ENCODE measurements around the gene FBN3. TPM values are rescaled to one million over a fixed set of nuclear protein-coding genes. Genes with fewer than 3 reads are reported as not detected.

FBN3 gene
- polyA plus RNA-seq, 1 of the 3 experiments (the other 2 are of a cell fraction) = not detected

DNA sequence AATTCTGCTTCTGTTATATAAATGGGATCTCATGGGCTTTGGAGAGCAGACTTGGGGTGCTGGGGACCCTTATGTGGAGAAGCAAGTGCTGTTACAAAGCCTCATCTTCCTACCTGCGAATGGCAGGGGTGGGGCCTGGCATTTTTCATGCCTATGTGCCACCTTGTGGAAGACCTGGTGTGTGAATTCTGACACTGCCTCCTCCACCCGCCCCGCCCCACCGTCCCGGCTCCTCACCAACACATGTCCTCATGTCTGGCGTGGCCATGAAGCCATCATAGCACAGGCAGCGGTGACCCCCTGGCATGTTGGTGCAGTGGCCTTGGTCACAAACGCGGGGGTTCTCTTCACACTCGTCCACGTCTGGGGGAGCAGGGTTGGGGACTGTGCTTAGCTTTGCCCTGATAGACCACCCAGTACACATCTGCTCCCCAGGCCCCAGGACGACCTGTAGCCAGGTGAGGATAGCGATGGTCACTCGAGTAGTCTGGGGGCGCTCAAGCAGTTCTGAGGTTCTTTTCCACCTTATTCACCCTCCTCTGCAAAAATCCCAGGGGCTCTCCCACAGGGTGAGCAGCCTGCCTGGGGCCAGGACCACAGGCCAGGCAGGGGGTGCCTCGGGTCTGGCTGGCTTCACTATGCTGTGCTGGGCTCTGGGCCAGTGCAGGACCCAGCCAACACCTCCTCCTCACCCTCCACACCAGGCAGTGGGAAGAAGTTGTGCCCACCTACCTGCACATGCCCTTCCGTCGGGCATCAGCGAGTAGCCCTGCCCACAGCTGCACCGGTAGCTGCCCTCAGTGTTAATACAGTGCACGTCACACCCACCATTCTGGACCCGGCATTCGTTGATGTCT is 32.7 kb downstream of the FBN3 start (continued):
- no peak for TF ChIP-seq CHD2 (IDR thresholded peaks at IDR 0.05; ENCODE audit: low read length, partially characterized antibody)

GRCh38 chr19:8115805-8116396 is 33.5 kb downstream of the FBN3 start:
- POLR2A ChIA-PET = no interaction called here
- 62% methylated on average over 6 of the region's 6 CpGs for WGBS (ENCODE audit: low lambda C conversion rate)
- no peak for TF ChIP-seq MEF2A (IDR thresholded peaks at IDR 0.05; ENCODE audit: borderline replicate concordance, low read depth)
- TF ChIP-seq, protein P1, sequence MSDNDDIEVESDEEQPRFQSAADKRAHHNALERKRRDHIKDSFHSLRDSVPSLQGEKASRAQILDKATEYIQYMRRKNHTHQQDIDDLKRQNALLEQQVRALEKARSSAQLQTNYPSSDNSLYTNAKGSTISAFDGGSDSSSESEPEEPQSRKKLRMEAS (IDR thresholded peaks at IDR 0.05; ENCODE audit: low read depth) = no peak
- TF ChIP-seq RAD21 (IDR thresholded peaks at IDR 0.05; ENCODE audit: low read length) = no peak

DNA sequence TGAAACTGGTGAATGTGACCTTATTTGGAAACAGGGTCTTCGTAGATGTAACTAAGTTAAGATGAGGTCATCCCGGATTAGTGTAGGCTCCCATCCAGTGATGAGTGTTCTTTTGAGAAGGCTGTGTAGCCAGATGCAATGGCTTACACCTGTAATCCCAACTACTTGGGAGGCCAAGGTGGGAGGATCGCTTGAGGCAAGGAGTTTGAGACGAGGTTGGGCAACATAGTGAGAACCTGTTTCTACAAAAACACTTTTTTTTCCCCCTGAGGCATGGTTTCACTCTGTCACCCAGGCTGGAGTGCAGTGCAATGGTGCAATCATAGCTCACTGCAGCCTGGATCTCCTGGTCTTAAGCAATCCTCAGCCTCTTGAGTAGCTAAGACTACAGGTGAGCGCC is 36.4 kb downstream of the FBN3 start:
- H3K4me1 ChIP-seq (ENCODE audit: control insufficient read depth in 1 of 2, insufficient read depth in 2 of 2, low read depth in 1 of 2, low read length in 1 of 2) = no peaks in the 10 kb centered on the region
- no peak overlapping the region for H2AFZ ChIP-seq (ENCODE audit: low read depth)
- no peak overlapping the region for H3K4me2 ChIP-seq
- H3K9me2 ChIP-seq = no peaks in the 10 kb centered on the region
- CTCF ChIA-PET = interaction anchor here (1.2 to 1.3 kb wide), 2 partner anchors 139 to 142 kb away, joined by 3 read pairs; no protein-coding TSS in a partner anchor
- H3K9ac ChIP-seq = no peak overlapping the region
- WGBS (ENCODE audit: low lambda C conversion rate) = 24% methylated on average over 5 of the region's 5 CpGs
- H3F3A ChIP-seq (replicated peaks; ENCODE audit: insufficient read depth) = no peaks in the 10 kb centered on the region
- no peaks in the 10 kb centered on the region for H3K79me2 ChIP-seq (ENCODE audit: insufficient read depth)
- no peaks in the 10 kb centered on the region for H3K36me3 ChIP-seq (replicated peaks in 1 of 2; ENCODE audit: control insufficient read depth in 1 of 2, insufficient read depth in 2 of 2, low read length in 1 of 2)
- TF ChIP-seq ELF1 (IDR thresholded peaks at IDR 0.05) = no peak
- H4K20me1 ChIP-seq (ENCODE audit: insufficient read depth) = no peaks in the 10 kb centered on the region
- POLR2A ChIA-PET = no interaction called here
- no peaks in the 10 kb centered on the region for H3K9me3 ChIP-seq
- H3K27ac ChIP-seq (ENCODE audit: low read depth in 2 of 2, low read length in 1 of 2) = no peak overlapping the region
- H3K4me3 ChIP-seq (ENCODE audit: low read depth in 2 of 2, low read length in 1 of 2) = no peak overlapping the region
- no peaks in the 10 kb centered on the region for H3K27me3 ChIP-seq (ENCODE audit: insufficient read depth)
- no peak for DNase-seq

More at GRCh38 chr19:8115805-8116396, 33.5 kb downstream of the FBN3 start:
- Histone ChIP-seq H3K79me2 (ENCODE audit: insufficient read depth) (no peaks in the 10 kb centered on the region), H3K9me2 (no peaks in the 10 kb centered on the region), H3K27ac (ENCODE audit: low read depth in 2 of 2, low read length in 1 of 2) (no peak overlapping the region), H3K9ac (no peak overlapping the region), H3K9me3 (no peaks in the 10 kb centered on the region), H3K4me1 (ENCODE audit: control insufficient read depth in 1 of 2, insufficient read depth in 2 of 2, low read depth in 1 of 2, low read length in 1 of 2) (no peaks in the 10 kb centered on the region), H3K4me3 (ENCODE audit: low read depth in 2 of 2, low read length in 1 of 2) (no peak overlapping the region), H2AFZ (ENCODE audit: low read depth) (no peak overlapping the region), H3K36me3 (replicated peaks in 1 of 2; ENCODE audit: control insufficient read depth in 1 of 2, insufficient read depth in 2 of 2, low read length in 1 of 2) (no peaks in the 10 kb centered on the region), H3K27me3 (ENCODE audit: insufficient read depth) (no peaks in the 10 kb centered on the region), H3F3A (replicated peaks; ENCODE audit: insufficient read depth) (no peaks in the 10 kb centered on the region), H3K4me2 (no peak overlapping the region), H4K20me1 (ENCODE audit: insufficient read depth) (no peaks in the 10 kb centered on the region)
- CTCF ChIA-PET = no interaction called here
- DNase-seq = no peak

GRCh38 chr19:8111376-8111775 is 38.0 kb downstream of the FBN3 start:
- no peaks in the 10 kb centered on the region for H3K9me2 ChIP-seq
- H4K20me1 ChIP-seq (ENCODE audit: insufficient read depth) = no peaks in the 10 kb centered on the region
- no peak overlapping the region for H3K4me3 ChIP-seq (ENCODE audit: low read depth in 2 of 2, low read length in 1 of 2)
- CTCF ChIA-PET = interaction anchor here (0.8 kb wide), 1 partner anchor 18 kb away, joined by 3 read pairs; no protein-coding TSS in a partner anchor
- DNase-seq = no peak
- 70% methylated on average over 14 of the region's 16 CpGs for WGBS (ENCODE audit: low lambda C conversion rate)
- H3K27me3 ChIP-seq (ENCODE audit: insufficient read depth) = no peaks in the 10 kb centered on the region
- H3K36me3 ChIP-seq (replicated peaks in 1 of 2; ENCODE audit: control insufficient read depth in 1 of 2, insufficient read depth in 2 of 2, low read length in 1 of 2) = no peaks in the 10 kb centered on the region
- H3F3A ChIP-seq (replicated peaks; ENCODE audit: insufficient read depth) = no peaks in the 10 kb centered on the region
- H3K79me2 ChIP-seq (ENCODE audit: insufficient read depth) = no peaks in the 10 kb centered on the region
- H3K9me3 ChIP-seq = no peaks in the 10 kb centered on the region
- POLR2A ChIA-PET = no interaction called here
- H3K4me1 ChIP-seq (ENCODE audit: control insufficient read depth in 1 of 2, insufficient read depth in 2 of 2, low read depth in 1 of 2, low read length in 1 of 2) = no peaks in the 10 kb centered on the region
- no peak overlapping the region for H3K4me2 ChIP-seq
- no peak overlapping the region for H3K9ac ChIP-seq
- H2AFZ ChIP-seq (ENCODE audit: low read depth) = no peak overlapping the region
- TF ChIP-seq NRF1 (IDR thresholded peaks at IDR 0.05; ENCODE audit: low read depth, low read length) = no peak
- H3K27ac ChIP-seq (ENCODE audit: low read depth in 2 of 2, low read length in 1 of 2) = no peak overlapping the region
